ENCODE data around the gene CEP192.

The CEP192 gene

DNA sequence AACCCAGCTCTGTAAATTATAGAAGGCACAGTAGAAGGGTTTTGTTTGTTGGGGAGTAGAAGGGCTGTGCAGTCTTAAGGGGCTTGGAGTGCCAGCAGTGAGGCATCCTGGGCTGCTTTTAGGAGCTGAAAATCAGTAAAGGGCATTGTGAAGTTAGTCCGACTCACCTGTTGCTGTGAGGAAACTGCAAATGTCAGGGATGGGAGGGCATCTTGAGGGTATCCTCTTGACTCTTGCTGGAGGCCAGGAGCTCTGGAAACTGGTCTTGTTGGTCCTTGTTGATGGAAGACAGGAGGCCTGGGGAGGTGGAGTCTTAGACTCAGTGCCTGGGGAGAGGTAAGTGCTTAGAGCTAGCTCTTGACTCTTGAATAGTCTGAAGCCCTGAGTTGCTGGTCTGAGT, 14.1 kb downstream of the CEP192 start:
- no peak overlapping the region for H3K4me3 ChIP-seq (ENCODE audit: low read length)

GRCh38 chr18:13006531-13007247, 15.5 kb downstream of the CEP192 start:
- H3K4me3 ChIP-seq (ENCODE audit: low read length): no peak overlapping the region
- no peak for TF ChIP-seq ZNF274 (IDR thresholded peaks at IDR 0.05; ENCODE audit: low read depth, low read length)

More for the DNA sequence above, 14.1 kb downstream of the CEP192 start:
- TF ChIP-seq ZNF274 (IDR thresholded peaks at IDR 0.05; ENCODE audit: low read depth, low read length): no peak

DNA sequence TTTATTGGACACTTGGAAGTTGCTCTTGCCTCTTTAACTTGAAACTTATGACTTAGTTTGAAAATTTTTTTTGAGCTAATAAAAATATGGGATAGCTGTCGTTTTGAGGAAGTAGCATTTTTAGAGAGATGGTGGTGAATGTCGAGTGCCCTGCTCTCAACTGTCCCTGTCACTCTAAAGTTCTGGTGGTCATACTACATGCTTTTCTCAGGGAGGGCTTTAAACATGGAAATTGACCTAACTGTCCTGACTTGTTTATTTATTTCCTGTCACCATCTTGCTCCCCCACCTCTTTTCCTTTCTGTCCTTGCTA, 16.0 kb downstream of the CEP192 start:
- no peak for TF ChIP-seq ZNF274 (IDR thresholded peaks at IDR 0.05; ENCODE audit: low read depth, low read length)
- H3K4me3 ChIP-seq (ENCODE audit: low read length): no peak overlapping the region

DNA sequence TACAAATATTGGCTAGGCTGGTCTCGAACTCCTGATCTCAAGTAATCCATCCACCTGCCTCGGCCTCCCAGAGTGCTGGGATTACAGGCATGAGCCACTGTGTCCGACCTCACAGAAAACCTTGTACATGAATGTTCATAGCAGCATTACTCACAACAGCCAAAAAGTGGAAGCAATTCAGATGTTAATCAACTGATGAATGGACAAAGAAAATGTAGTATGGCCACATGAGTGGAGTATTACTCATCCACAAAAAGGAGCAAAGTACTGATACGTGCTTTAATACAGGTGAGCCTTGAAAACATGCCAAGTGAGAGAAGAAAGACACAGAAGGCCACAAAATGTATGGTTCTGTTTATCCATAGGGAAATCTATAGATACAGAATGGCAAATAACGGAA, 20.6 kb downstream of the CEP192 start:
- H3K4me3 ChIP-seq (ENCODE audit: low read length): no peak overlapping the region
- no peak for TF ChIP-seq ZNF274 (IDR thresholded peaks at IDR 0.05; ENCODE audit: low read depth, low read length)

DNA sequence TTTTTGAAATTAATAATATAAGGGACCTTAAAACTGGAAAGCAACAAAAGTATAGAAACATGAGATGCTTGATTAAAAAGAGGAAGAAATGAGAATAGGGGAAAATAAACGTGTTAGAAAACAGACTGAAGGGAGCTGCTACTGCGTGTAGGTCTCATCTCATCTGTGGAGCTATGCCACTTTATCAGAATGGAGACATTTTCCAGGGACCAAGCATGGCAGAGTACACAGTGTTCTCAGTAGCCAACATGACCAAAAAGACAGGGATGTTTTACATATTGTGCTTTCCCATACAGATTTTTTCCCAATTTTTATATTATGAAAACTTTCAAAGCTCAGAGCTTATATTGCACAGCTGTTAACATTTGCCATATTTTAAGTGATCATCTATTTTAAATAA, 23.1 kb downstream of the CEP192 start:
- TF ChIP-seq ZNF274 (IDR thresholded peaks at IDR 0.05; ENCODE audit: low read depth, low read length): no peak
- no peak overlapping the region for H3K4me3 ChIP-seq (ENCODE audit: low read length)

DNA sequence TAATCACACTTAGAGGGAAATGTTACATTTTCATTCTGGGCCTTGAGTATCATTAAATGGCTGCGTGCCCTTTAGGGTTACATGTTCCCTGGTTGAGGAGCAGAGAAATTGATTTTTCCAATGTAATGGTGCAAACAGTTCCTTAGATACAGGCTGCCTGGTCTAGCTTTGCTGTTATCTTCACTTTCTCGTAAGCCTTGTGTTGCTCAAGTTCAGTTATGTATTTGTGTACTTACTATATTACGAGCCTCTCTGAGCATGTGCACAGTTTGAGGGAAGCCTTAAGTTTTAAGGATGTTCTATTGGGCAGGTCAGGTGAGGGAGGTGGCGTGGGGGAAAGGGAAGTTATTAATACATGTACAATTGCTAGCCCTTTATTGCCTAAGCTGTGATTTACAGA, 23.7 kb downstream of the CEP192 start:
- TF ChIP-seq ZNF274 (IDR thresholded peaks at IDR 0.05; ENCODE audit: low read depth, low read length): no peak
- H3K4me3 ChIP-seq (ENCODE audit: low read length): no peak overlapping the region

- no peak for TF ChIP-seq ZNF274 (IDR thresholded peaks at IDR 0.05; ENCODE audit: low read depth, low read length)
- H3K4me3 ChIP-seq (ENCODE audit: low read length): no peak overlapping the region
These were observed 26.2 kb downstream of the CEP192 start for GRCh38 chr18:13017247-13017875.

DNA sequence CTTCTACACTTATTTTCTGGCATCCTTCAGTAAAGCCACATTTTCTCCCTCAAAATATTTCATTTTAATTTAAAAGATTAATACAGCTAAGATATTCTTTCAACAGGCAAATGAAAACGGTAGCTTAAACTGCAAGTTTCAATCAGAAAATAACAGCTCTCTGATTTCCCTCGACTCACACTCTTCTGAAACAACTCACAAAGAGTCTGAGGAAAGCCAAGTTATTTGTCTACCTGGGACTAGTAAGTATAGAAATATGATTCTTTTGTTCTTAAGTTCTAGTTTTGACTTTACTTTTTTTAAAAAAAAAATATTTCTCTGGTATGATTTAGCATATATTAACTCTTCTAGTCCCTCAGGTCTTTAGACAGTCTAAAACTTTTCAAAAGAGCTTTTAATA, 27.2 kb downstream of the CEP192 start:
- TF ChIP-seq ZNF274 (IDR thresholded peaks at IDR 0.05; ENCODE audit: low read depth, low read length): no peak
- no peak overlapping the region for H3K4me3 ChIP-seq (ENCODE audit: low read length)

- H3K4me3 ChIP-seq (ENCODE audit: low read length): no peak overlapping the region
These were observed 28.1 kb downstream of the CEP192 start for GRCh38 chr18:13019301-13019700.

GRCh38 chr18:13022644-13023043, 31.5 kb downstream of the CEP192 start:
- no peak overlapping the region for H3K4me3 ChIP-seq (ENCODE audit: low read length)
- TF ChIP-seq ZNF274 (IDR thresholded peaks at IDR 0.05; ENCODE audit: low read depth, low read length): no peak

More at GRCh38 chr18:13019301-13019700, 28.1 kb downstream of the CEP192 start:
- no peak for TF ChIP-seq ZNF274 (IDR thresholded peaks at IDR 0.05; ENCODE audit: low read depth, low read length)

GRCh38 chr18:13025233-13025632, 34.1 kb downstream of the CEP192 start:
- TF ChIP-seq ZNF274 (IDR thresholded peaks at IDR 0.05; ENCODE audit: low read depth, low read length): no peak

GRCh38 chr18:13026583-13027270, 35.6 kb downstream of the CEP192 start:
- no peak for TF ChIP-seq ZNF274 (IDR thresholded peaks at IDR 0.05; ENCODE audit: low read depth, low read length)
- H3K4me3 ChIP-seq (ENCODE audit: low read length): no peak overlapping the region

More at GRCh38 chr18:13025233-13025632, 34.1 kb downstream of the CEP192 start:
- no peak overlapping the region for H3K4me3 ChIP-seq (ENCODE audit: low read length)

GRCh38 chr18:13028869-13029268, 37.7 kb downstream of the CEP192 start:
- TF ChIP-seq ZNF274 (IDR thresholded peaks at IDR 0.05; ENCODE audit: low read depth, low read length): no peak
- no peak overlapping the region for H3K4me3 ChIP-seq (ENCODE audit: low read length)

- TF ChIP-seq ZNF274 (IDR thresholded peaks at IDR 0.05; ENCODE audit: low read depth, low read length): no peak
These were observed 41.0 kb downstream of the CEP192 start for GRCh38 chr18:13032173-13032572.

More at GRCh38 chr18:13032173-13032572, 41.0 kb downstream of the CEP192 start:
- H3K4me3 ChIP-seq (ENCODE audit: low read length): no peak overlapping the region
